OCI-LY1 (cell line): ENCODE results near the gene ACSM2A.
"Not testable (repeated sequence)": the region's sequence is repeated elsewhere in the genome, so short reads cannot be mapped to it uniquely, and the experiment has no call there.

Source experiments
- CTCF ChIP-seq: fragments of 200-600 bp; sonication (generic), shearing (Covaris generic); IDR thresholded peaks from 2 replicates; pipeline ENCODE4 v1.5.1; 2017; ENCODE audit warnings: mild to moderate bottlenecking, antibody characterized with exemption, low read length, moderate library complexity, mixed read lengths
- EZH2 ChIP-seq: fragments of 200-600 bp; sonication (generic), shearing (Covaris generic); IDR thresholded peaks from 2 replicates; pipeline ENCODE4 v1.8.0; 2017; ENCODE audit warnings: borderline replicate concordance, mixed run types, mild to moderate bottlenecking, antibody characterized with exemption, low read length, moderate library complexity, mixed read lengths

- TF ChIP-seq CTCF, EZH2: not testable (repeated sequence)
Measured at GRCh38 chr16:20440731-20441130, 10.6 kb upstream of the ACSM2A start.
